ENCODE data around the gene GTPBP2.
"Not testable (repeated sequence)": the region's sequence is repeated elsewhere in the genome, so short reads cannot be mapped to it uniquely, and the experiment has no call there.

- not testable (repeated sequence) for TF ChIP-seq HOXA7 (CRISPR knock-in tag; IDR thresholded peaks at IDR 0.05; ENCODE audit: borderline replicate concordance); ZNF274 (IDR thresholded peaks at IDR 0.05; ENCODE audit: low read length); ZNF274 (tag by site-specific recombination; IDR thresholded peaks at IDR 0.05; ENCODE audit: borderline replicate concordance); CTCF (tag by site-specific recombination; IDR thresholded peaks at IDR 0.05); ZNF138 (tag by site-specific recombination; IDR thresholded peaks at IDR 0.05; ENCODE audit: borderline replicate concordance); ZNF26 (tag by site-specific recombination; IDR thresholded peaks at IDR 0.05); ZBTB10 (tag by site-specific recombination; IDR thresholded peaks at IDR 0.05); ZNF510 (tag by site-specific recombination; IDR thresholded peaks at IDR 0.05; ENCODE audit: insufficient replicate concordance); ZBTB49 (tag by site-specific recombination; IDR thresholded peaks at IDR 0.05; ENCODE audit: low read depth); IKZF3 (tag by site-specific recombination; IDR thresholded peaks at IDR 0.05)
These were observed 23.8 kb upstream of the GTPBP2 start for GRCh38 chr6:43652822-43653221.
